ENCODE results near the gene VAC14.
"Not testable (repeated sequence)": the region's sequence is repeated elsewhere in the genome, so short reads cannot be mapped to it uniquely, and the experiment has no call there.

The VAC14 gene

GRCh38 chr16:70660672-70661350 is 140.1 kb downstream of the VAC14 start:
- DNase-seq, result no peak

- DNase-seq, result no peak
These were observed 140.8 kb downstream of the VAC14 start for GRCh38 chr16:70659953-70660671.

- no peak for DNase-seq
These were observed 141.4 kb downstream of the VAC14 start for GRCh38 chr16:70659546-70659945.

GRCh38 chr16:70658921-70659320 is 142.0 kb downstream of the VAC14 start:
- no peak for DNase-seq

- DNase-seq, result no peak
These were observed 143.0 kb downstream of the VAC14 start for GRCh38 chr16:70657956-70658355.

- DNase-seq, result no peak
These were observed 144.2 kb downstream of the VAC14 start for GRCh38 chr16:70656712-70657263.

GRCh38 chr16:70656065-70656711 is 144.8 kb downstream of the VAC14 start:
- DNase-seq, result no peak

GRCh38 chr16:70653809-70654771 is 146.9 kb downstream of the VAC14 start:
- DNase-seq, result peak; percentile 80

GRCh38 chr16:70653406-70653805 is 147.6 kb downstream of the VAC14 start:
- DNase-seq, result no peak

GRCh38 chr16:70652322-70652721 is 148.6 kb downstream of the VAC14 start:
- DNase-seq, result no peak

GRCh38 chr16:70651524-70651923 is 149.4 kb downstream of the VAC14 start:
- peak; percentile 24 for DNase-seq

GRCh38 chr16:70650216-70650615 is 150.7 kb downstream of the VAC14 start:
- DNase-seq, result no peak

GRCh38 chr16:70649300-70649699 is 151.7 kb downstream of the VAC14 start:
- DNase-seq, result no peak

GRCh38 chr16:70648606-70649005 is 152.4 kb downstream of the VAC14 start:
- no peak for DNase-seq

- DNase-seq, result no peak
These were observed 153.3 kb downstream of the VAC14 start for GRCh38 chr16:70647441-70648359.

- DNase-seq, result no peak
These were observed 154.4 kb downstream of the VAC14 start, which contains the start of gene IL34 for GRCh38 chr16:70646260-70647241. Gene IL34, plus strand, starts transcription at chr16:70646559. Its CDS starts 389 bp downstream, at chr16:70646948.

- no peak for DNase-seq
These were observed 156.0 kb downstream of the VAC14 start for GRCh38 chr16:70644763-70645597.

GRCh38 chr16:70643264-70643663 is 157.7 kb downstream of the VAC14 start:
- not testable (repeated sequence) for DNase-seq

GRCh38 chr16:70642633-70643032 is 158.3 kb downstream of the VAC14 start:
- DNase-seq, result no peak

Data from fibroblast of skin of abdomen (primary cell).